GDM1 (cell line): ENCODE data around the gene SEMA4A.

Experiments
- DNase-seq: peaks from one replicate; lab custom pipeline; 2025; lab: John Stamatoyannopoulos, UW

The SEMA4A gene

DNA sequence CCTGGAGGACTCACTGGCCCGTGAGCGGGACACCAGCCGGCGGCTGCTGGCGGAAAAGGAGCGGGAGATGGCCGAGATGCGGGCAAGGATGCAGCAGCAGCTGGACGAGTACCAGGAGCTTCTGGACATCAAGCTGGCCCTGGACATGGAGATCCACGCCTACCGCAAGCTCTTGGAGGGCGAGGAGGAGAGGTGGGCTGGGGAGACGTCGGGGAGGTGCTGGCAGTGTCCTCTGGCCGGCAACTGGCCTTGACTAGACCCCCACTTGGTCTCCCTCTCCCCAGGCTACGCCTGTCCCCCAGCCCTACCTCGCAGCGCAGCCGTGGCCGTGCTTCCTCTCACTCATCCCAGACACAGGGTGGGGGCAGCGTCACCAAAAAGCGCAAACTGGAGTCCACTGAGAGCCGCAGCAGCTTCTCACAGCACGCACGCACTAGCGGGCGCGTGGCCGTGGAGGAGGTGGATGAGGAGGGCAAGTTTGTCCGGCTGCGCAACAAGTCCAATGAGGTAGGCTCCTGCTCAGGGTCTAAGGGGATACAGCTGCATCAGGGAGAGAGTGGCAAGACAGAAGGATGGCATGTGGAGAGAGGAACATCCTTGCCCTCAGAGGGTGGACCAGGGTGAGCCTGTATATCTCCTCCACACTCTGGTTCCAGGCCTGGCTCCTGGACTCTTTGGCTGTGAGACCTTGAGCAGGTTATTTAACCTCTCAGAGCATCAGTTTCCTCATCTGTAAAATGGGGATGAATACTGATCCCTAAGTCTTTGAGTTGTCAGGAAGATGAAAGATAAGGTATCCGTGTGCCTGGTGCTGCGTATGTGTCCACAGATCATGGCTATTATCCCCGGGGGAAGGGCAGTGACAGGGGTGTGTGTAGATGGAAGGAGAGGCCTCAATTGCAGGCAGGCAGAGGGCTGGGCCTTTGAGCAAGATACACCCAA lies 17.2 kb upstream of the SEMA4A start:
- DNase-seq = no peak

DNA sequence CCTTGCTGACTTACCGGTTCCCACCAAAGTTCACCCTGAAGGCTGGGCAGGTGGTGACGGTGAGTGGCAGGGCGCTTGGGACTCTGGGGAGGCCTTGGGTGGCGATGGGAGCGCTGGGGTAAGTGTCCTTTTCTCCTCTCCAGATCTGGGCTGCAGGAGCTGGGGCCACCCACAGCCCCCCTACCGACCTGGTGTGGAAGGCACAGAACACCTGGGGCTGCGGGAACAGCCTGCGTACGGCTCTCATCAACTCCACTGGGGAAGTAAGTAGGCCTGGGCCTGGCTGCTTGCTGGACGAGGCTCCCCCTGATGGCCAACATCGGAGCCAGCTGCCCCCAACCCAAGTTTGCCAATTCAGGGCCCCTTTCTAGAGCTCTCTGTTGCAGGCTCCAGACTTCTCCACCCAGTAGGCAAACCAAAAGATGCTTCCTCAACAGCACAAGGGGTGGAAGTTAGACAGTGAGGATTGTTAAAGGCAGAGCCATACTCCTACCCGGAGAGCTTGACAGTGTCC lies 16.4 kb upstream of the SEMA4A start:
- no peak for DNase-seq

DNA sequence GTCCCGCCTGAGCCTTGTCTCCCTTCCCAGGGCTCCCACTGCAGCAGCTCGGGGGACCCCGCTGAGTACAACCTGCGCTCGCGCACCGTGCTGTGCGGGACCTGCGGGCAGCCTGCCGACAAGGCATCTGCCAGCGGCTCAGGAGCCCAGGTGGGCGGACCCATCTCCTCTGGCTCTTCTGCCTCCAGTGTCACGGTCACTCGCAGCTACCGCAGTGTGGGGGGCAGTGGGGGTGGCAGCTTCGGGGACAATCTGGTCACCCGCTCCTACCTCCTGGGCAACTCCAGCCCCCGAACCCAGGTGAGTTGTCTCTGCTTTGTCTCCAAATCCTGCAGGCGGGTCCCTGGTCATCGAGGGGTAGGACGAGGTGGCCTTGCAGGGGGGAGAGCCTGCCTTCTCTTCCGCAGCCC lies 14.9 kb upstream of the SEMA4A start:
- no peak for DNase-seq

DNA sequence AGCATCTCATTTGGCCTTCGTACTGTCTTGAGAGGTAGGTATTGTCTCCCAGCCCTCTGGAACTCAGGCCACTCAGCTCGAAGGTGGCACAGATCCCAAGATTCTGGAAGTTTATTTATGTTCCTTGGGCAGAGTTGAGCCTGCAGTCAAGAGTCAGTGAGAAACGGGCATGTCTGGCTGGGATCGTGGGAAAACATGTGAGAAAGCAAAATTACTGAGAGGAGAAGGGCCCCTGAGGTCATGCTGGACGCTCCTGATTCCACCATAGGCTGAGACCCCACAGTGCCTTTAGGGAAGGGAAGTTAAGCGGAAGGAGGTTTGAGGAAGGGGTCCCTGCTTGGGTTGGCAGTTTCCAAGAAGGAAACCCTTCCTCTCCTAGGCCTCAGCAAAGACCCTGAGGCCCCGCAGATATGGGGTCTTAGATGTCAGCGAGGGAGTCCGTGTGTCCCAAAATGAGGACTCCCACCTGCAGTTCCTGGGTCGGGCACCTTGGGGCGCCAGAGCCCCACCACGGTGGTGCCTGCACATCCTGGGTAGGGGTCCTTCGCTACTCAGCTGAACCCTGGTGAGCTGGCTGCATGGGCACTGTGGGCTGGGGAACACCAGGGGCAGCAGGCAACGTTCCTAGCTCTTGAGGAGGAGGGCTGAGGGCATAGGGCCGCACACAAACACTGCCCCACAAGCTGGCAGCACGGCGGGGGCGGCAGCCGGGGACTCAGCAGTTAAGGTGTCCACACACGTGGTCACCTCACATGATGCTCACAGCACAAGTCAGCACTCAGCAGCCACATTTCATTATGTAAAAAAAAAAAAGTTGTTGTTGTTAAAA lies 12.3 kb upstream of the SEMA4A start:
- peak; percentile 9 for DNase-seq

DNA sequence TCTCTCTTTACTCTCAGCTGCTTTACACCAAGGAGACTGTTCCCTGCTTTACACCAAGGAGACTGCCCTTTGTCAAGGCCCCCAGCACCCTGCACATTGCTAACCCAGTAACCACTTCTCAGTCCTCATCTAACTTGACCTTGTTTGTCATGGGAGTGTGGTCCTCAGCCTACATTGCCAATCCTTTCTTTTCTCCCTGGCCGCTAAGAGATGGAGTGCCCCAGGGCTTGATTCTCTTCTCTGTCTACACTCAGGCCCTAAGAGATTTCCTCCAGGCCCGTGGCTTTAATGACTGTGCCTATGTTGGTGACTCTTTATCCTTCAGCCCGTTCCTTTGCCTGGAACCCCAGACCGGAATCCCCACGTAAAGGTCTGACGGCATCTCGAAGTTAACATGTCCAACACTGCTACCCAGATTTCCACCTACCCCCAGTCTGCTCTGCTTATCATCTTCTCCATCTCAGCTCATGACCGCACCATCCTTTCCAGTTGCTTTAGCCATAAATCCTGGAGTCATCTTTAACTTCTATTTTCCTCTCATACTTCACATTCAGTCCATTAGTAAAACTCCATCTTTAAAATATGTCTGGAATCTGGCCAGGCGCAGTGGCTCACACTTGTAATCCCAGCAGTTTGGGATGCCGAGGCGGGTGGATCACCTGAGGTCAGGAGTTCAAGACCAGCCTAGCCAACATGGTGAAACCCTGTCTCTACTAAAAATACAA lies 9.5 kb upstream of the SEMA4A start:
- DNase-seq = no peak

DNA sequence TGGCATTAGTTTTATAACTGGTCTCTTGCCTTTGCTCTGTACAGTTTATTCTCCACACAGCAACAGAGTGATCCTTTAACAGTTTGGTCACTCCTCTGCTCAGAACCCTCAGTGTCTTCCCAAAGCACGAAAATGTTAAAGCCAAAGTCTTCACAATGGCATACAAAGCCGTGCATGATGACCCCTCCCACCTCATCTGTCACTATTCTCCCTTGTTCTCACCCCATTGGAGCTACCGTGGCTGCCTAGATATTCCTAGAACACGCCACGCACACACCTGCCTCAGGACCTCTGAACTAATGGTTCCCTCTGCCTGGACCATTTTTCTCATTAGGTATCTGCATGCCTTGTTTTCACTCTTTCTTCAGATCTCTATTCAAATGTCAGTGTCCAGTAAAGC lies 8.6 kb upstream of the SEMA4A start:
- DNase-seq = no peak

DNA sequence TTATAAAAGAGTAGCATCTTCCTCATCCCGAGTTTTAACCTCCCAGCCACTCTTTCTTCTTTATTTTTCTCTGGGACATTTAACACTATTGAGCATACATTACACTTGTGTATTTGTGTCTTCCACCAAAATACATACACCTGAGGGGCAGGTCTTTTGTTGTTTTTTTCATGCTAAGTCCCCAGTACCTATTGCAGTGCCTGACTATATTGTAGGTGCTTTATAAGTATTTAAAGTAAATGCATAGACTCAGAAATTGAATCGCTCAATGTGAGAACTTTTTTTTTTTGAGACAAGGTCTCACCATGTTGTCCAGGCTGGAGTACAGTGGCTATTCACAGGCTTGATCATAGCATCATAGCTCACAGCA lies 7.8 kb upstream of the SEMA4A start:
- DNase-seq = no peak

DNA sequence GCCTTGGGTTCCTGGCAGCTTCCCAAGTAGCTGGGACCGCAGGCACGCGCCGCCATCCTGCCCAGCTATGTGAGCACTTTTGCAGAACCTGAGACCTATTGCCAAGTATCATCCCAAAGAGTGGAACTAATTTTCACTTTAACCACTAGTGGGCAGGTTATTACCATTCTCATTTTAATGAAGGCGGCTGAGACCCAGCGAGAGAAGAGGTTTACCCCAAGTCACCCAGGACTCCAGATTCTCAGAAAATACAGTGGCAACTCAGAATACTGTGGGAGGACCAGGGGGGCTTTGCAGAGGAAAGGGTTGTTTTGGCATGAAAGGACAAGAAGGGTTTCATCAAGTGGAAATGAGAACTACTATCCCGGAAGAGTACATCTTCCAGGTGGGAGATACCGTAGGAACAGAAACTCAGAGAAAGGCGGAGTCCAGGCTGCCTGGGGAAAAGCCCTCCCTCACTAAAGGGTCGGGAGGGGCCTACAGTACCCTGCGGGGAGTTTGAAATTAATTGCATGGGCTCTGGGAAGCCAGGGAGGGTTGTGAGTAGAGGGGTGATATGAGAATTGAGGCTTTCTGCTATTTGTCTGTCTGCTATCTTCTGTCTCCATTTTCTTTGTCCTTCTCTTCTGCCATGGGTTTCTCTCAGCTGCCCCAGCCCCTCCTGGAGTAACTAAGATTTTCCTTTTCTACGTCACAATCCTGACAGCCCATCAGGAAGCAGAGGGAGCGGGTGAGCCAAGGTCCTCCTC lies 7.2 kb upstream of the SEMA4A start:
- peak; percentile 82 for DNase-seq

DNA sequence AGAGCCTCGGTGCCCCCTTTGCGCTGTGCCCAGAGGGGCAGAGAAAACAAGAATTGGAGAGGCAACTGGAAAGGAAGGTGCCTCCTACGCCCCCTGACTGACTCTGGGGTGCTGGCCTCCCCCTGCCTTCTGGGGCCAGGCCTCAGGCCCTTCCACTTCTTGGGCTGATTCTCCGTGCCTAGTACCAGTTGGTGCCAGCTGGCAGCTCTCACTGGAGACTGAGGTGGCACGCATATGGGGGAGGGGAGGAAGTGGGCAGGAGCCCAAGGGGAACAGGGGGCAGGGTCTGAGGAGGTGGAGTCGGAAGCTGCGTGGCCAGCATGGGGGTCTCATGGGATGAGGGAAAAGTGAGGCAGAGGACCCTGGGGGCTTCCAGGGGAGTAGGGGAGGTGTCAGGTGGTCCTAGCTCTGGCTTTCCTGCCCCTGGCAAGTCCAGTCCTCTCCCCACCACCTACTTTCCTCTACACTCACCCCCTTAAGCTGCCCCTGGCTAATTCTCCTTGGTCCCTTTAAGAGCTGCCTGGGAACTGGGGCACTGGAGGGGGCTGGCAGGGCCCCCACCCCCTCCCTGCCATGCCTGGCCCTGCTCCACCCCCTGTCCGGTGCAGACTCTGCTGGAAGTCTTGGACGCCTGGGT lies 6.5 kb upstream of the SEMA4A start:
- no peak for DNase-seq

DNA sequence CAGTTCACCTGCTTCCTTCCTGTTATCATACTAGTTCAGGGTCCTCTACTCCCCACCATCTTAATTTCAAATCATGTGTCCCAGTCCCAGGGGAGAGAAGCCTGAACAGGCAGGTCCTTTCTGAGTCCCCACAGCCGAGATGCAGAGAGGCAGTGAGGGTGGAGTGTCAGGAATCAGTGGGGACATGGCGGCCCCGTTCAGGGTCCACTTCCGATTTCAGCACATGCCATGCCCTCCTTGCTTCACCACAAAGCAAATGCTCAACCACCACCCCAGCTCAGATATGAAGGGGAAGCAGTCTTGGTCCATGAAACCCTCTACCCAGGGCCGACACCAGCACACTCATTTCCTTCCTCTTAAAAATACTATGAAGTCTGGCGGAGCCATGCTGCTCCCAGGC lies 5.2 kb upstream of the SEMA4A start:
- DNase-seq = peak; percentile 83

DNA sequence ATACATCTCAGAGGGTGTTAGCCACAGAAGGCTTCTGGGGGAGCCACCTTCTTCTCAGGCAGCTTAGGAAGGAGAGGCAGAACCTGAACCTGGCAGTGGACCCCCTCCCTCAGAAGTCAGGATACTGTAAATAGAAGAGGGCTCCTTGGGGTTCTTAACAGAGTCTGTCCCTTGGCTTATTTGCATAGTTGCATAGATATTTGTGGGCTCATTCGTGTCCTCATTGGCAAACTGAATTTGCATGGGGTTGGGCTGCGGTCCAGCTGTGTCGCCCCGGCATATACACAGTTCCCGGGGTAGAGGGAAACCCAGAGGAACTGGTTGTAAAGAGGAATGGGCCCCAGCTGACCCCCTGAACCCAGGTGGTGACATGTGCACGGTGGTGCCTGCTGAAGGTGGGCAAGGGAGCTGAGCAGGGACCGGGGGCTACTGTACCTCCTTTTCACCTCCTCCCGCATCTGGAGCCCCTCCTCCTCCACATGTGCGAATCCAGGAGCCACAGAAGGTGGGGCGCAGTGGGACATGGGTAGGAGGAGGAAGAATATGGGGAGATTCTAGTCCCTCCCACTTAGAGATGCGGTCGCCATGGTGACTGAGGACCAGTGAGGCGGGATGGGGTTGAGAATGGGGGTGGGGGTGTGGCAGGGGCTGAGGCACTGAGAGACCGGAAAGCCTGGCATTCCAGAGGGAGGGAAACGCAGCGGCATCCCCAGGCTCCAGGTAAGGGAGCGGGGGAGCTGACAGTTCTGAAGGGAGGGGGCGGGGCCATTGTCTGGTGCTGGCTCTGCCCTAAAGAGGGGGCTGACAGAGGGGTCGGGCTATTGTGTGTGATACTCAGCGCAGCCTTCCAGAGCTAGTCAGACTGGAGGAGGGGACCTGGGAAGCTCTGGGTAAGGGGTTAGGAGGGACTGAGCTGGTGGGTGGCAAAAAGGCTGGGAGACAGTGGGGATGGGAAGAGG lies 3.7 kb upstream of the SEMA4A start:
- no peak for DNase-seq

DNA sequence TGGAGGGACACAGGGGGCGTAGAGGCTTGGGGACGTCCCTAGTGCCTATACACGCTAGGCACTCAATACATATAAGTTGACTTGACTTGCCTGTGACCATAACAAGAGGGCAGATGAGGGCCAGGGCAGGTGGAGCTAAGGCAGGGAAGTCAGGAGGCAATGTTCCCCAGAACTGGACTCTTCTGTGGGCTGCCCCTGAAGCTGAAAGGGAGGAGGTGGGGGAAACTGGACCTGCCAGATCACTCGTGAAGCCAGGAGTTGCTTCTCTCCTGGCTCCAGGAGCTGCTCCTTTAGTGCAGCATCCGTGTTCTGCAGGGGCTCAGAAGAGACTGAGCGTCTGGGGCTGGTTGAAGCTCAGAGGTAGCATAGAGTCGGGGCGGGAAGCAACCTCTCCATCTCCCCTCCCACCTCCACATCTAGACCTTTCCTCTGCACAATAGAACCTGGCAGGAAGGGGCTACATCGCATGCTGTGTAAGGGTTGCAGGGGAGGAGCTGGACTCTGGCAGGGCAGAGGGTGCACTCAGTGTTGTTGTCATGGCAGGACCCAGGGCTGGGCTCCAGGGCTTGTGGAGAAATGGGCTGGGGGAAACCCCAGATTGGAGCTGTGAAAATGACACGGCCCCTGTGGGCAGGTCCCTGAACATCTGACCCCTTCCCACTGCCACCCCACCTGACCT lies 2.9 kb upstream of the SEMA4A start:
- DNase-seq = no peak

DNA sequence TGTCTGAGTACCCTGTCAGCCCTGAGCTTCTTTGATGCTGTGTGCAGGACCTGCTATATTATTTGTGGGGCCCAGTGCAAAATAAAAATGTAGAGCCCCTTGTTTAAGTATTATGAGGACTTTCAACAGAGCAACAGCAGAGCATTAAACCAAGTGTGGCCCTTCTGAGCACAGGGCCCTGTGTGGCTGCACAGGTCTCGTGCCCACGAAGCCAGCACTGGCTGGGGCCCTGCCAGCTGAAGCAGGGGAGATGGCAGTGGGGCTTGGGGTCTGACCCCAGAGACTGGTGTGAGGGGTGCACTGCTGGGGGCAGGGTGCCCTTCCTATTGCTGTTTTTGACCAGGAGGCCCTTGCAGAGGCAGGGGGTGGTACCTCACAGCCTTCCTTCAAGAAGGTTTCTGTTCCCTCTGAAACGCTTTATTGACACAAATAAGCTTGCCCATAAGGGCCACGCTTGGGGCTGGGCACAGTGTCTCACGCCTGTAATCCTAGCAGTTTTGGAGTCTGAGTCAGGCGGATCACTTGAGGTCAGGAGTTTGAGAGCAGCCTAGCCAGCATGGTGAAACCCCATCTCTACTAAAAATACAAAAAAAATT lies 2.2 kb upstream of the SEMA4A start:
- DNase-seq = no peak

DNA sequence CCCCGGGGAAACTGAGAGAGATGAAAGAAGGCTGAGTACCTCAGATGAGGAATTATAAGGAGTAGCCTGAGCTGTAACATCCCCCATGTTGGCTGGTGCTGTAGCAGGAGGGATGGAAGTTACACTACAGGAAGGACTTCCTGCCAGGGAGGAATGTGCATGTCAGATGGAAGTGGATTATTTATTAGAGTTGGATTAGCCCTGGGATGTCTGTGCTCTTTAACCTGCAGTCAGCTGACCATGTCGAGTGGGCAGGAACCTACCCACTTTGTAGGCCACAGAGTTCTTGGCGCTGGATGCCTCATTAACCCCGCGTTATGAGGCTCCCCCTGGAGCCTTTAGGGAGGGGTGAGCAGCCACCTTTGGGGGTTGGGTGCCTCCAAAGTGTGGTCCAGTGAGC lies 757 bp upstream of the SEMA4A start:
- no peak for DNase-seq

DNA sequence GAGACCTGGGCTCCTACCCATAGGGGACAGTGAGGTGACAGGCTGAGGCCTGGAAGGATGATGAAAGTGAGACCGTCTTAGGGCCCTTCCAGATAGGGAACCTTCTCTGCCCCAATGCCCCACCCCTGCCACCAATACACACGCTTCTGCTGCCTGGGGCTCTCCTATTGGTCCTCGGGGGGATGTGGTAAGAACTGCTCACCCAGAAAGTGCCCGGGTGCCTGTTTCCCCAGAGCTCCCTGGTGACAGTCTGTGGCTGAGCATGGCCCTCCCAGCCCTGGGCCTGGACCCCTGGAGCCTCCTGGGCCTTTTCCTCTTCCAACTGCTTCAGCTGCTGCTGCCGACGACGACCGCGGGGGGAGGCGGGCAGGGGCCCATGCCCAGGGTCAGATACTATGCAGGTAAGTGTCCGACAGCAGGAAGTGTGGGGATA lies 948 bp downstream of the SEMA4A start:
- peak; percentile 54 for DNase-seq

DNA sequence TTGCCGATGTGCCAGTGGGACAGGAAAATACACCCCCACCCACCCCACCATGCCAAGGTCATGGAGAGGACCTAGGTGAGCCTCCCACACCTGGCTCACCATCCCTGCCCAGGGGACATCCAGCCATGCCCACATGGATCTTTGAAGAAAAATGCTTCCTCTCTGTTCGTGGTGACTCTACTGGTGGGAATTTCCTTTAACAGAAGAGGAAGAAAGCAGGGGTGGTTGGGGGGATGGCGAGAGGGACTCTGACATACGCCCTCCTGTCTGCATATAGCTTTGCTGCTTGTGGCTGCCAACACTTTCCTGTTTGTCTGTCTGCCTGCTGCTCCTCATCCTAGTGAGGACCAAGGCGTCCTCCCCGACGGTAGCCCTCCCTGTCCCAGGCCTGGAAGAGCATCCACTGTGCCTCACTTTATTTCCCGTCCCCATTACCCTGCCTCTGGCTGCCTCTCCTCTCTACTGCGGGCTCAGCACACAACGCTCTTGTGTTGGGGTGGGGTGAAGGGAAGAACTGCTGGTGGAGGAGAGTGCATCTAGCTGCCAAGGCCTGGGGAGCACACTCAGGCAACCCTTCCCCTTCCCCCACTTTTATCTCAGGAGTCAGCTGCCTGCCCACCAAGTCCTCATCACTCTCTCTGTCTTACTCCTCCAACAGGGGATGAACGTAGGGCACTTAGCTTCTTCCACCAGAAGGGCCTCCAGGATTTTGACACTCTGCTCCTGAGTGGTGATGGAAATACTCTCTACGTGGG lies 2.5 kb downstream of the SEMA4A start:
- DNase-seq = peak; percentile 17

DNA sequence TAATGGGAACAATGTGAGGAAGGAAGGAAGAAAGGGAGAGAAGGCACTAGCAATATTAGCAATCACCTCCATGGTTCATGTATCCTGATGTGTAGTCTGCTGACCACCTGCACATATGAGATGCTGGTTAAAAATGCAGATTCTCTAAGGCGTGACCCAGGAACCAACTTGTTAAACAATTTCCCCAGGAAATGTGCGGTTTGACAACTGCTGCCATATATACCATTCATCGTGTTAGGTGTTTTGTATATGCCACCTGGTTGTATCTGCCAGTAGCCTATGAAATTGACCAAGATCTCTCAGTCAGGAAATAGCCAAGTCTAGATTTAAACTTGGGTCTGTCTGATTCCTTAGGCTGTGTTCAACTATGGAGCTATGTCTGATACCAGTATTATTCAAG lies 4.1 kb downstream of the SEMA4A start:
- no peak for DNase-seq

DNA sequence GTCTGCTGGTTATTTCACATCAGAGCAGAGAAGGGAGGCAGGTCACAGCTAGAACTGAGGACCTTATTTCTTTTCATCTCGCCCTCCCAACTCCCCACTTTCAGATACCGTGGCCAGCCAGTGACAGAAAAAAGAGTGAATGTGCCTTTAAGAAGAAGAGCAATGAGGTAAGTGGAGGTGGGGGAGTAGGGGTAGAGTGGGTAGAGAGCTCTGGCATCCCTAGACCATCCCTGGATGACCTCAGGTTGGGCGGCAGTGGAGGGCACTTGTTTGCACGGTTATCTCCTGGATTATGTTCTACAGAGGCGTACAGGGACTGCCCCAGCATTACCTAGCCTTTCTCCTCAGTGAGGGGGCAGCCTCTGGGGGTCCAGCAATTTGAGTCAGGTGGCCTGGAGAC lies 4.6 kb downstream of the SEMA4A start:
- DNase-seq = no peak
